Stimulated activated CD8-positive, alpha-beta memory T cell treated with anti-CD3 and anti-CD28 coated beads, Interleukin-15, amount 100 ng/mL, for 1 hour (primary cell): Measurements from ENCODE around the gene PRKCZ.

ENCODE experiments used
- DNase-seq: peaks from one replicate; pipeline ENCODE4 v3.0.0-alpha.2; 2020; ENCODE audit warnings: low read depth

Gene PRKCZ

DNA sequence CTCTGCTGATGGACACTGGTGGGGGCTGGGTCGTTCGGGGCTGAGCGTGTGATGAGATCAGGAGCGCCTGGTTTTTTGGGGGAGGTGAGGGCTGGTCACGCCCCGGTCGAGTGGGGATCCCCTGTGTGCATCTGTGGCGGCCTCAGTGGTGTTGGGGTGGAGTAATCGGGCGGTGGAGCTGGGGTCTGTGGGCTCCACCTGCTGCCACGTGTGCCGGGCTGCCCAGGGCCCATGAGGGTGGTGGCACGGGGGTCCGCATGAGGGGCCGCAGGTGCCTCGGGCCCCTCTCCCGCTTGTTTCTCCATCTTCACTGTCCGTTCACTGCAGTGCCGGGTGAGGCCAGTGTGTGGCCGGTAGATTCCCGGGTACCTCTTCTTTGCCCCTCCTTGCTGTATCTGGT lies 17.2 kb downstream of the PRKCZ start:
- no peak for DNase-seq

DNA sequence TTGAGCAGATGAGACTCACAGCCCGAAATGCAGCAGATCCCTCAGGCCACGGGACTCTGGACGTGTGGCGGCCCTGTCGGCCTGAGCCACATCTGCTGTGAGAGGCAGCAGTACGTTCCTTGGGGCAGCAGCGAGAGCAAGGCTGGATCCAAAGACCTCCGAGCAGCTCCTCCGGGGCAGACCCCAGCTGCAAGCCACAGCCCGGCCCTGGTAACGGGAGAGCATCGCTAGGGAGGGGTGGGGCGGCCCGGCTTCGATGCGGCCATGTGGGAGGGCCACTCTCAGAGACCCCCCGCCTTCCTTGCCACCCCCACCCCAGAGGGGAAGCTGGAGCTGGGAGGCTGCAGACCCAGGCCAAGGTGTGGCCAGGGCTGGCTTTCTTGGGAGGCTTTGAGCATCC lies 17.8 kb downstream of the PRKCZ start:
- DNase-seq: no peak

DNA sequence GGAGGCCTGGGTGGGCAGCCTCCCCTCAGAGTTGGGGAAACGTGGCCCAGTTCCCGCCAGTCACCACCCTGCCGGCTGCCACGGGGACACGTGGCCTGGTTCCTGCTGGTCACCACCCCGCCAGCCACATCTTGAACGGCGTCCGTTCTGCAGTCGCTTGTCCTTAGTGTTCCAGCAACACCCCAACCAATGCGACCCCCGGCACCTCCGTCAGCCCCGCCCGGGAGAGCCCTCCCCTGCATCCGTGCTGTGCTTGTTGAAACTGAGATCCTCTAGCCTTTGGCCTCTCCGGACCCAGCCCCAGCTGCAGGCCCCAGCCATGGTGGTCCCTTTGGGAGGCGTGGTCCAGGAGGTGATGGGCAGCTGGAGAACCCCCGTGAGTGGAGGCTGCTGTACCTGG lies 18.7 kb downstream of the PRKCZ start:
- no peak for DNase-seq

DNA sequence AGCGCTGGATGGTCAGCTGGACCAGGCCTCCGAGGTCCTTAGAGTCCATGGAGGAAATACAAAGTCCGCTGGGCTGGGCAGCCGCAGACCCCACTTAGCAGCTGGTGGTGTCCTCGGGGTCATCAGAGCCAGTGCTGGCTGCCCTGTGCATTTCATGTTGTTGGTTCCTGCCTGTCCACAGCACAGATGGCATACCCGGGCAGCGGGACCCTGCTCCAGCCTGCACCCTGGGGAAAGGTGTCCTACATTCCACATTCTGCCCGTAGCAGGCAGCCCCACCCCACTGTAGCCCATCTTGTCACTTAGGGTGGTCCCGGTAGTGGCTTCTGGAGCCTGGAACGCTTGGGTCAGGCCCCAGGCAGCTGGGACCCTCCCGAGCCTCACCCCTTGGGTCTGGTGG lies 19.8 kb downstream of the PRKCZ start:
- DNase-seq: no peak

DNA sequence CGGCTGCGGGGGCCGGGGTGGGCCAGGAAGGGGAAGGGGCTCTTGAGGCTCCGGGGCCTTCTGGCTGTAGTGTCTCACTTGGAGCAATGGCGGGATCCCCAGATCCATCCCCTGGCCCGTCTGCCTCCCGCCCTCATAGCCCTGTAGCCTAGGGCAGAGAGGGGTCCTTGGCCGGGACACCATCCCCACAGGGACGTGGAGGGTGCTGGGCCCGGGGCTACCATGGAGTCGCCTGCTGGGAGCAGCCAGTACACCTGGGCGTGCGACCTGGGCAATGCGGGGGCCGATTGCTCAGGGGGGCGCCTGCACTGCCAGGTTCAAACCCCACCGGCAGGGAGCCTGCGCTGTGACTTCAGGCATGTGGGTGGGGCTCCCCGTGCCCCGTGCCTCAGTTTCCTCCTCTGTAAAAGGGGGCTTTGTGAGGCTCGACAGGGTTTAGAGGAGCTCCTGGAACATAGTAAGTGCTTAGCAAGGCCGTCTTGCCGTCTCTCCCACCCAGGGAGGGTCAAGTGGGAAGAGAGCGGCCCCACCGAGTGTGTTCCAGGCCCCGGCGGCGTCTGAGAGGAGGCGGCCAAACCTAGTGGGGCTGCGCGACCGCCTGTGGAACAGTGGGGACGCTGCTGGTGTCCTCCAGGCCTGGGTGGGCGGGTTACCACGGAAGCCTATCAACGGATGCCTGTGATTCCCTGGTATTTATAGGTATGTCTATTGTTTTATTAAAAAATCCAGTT lies 20.8 kb downstream of the PRKCZ start:
- no peak for DNase-seq

- no peak for DNase-seq
Observed at GRCh38 chr1:2072109-2072806, 22.0 kb downstream of the PRKCZ start.

GRCh38 chr1:2072891-2073290 lies 22.7 kb downstream of the PRKCZ start:
- no peak for DNase-seq

- DNase-seq: no peak
Observed at GRCh38 chr1:2073382-2074230, 23.4 kb downstream of the PRKCZ start.

DNA sequence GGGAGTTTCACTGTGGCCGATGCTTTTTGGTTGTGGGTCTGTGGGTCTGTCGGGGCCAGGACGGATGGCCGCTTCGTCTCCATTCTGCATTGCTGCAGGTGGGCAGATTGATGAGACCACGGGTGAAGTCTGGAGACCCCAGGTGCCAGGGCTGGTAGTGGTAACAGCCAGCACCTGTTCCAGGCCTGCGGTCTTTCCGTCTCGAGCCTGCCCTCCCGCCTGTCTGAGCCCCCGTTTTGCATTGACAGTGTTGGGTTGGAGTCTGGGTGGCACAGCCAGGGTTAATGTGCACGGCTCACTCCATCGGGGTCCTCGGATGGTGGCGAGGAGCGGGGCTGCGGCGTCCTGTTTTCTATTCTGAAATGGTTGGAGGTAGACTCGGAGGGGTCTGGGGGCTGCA lies 24.2 kb downstream of the PRKCZ start:
- DNase-seq: no peak

DNA sequence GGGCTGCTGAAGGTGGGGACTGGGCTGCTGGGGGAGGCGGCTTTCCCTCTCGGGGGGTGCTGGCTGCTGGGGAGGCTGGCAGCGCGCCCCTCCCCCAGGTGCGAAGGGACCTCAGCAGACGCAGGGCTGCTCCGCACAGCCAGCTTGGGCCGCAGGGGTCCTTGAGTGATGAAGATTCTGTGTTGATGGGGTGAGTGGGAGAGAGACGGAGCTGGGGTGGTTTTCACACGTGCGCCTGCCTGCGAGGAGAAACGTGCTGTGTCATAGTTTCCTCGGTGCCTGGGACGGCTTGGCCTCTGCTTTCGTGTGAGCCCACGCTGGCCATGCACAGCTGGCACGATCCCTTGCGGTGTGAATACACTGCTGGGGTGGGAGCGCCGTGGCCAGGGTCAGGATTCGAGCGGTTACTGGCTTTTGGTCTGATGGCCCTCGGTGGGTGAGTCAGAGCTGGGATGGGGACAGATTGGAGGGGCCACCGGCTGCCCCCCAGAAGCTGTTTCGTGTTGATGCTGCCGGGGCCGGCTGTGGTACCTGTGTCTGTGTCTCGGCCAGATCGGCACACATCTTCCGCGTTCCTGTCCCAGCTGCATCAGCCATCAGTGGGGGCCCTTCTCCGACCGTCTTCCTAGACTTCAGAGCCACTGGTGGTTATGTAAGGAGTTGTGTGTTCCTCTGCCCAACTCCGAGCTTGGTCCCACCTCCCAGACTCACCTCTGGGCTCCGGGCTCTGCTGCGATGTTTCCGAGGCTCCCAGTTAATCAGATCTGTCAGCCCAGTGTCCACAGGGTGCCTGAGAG lies 24.9 kb downstream of the PRKCZ start:
- DNase-seq: no peak

- no peak for DNase-seq
Observed at GRCh38 chr1:2076826-2077225, 26.6 kb downstream of the PRKCZ start.

GRCh38 chr1:2078170-2078569 lies 28.0 kb downstream of the PRKCZ start:
- DNase-seq: no peak

DNA sequence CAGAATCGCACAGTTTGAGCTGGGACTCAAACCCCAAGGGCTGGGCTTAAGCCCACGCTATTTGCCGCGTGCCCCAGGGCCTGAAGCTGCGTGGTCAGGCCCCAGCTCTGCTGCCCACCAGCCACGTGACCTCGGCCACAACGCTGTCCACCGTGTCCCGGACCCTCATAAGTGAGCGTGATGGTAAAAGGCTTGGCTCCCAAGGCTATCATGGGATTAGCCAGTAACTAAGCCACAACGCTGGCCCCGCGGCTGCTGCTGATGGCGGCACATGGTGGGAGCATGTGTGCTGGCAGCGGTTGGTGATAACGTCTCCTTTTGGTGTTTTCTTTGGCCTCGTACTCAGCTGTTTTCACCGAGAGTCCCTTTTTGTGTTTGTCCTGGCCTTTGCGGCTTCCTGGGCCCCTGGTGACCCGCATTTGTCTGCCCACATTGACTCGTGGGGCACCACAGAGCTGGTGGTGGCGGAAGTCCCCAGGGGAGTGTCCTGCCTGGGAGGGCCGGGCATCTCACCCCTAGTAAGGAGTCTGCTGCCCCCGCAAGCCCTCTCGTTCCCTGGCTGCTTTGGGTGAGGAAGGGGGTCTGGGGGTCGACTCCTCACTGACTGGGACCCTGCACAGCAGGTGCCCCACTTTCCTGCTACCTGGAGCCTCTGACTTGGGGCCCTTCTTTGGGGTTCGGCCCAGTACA lies 29.3 kb downstream of the PRKCZ start:
- DNase-seq: no peak

DNA sequence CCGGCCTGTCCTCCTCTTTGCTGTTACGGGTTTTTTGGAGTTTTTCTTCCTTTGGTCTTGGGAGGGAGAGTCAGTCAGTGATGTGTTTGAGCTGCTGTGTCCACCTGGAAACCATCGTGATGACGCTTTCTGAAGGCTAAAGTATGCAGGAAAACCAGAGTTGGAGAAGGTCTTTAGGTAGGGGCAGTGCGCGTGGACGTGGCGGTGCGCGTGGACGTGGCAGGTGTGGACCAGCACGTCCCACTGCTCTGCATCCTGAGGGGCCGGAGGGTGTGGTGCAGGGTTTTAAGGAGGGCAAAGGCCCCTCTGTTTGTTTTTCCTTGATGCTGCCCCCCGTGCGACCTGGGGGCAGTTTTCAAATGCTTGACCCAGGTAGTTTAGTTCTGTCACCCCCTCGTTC lies 29.9 kb downstream of the PRKCZ start:
- DNase-seq: no peak

GRCh38 chr1:2080884-2081283 lies 30.7 kb downstream of the PRKCZ start:
- DNase-seq: no peak

- no peak for DNase-seq
Observed at GRCh38 chr1:2081326-2081885, 31.2 kb downstream of the PRKCZ start.

DNA sequence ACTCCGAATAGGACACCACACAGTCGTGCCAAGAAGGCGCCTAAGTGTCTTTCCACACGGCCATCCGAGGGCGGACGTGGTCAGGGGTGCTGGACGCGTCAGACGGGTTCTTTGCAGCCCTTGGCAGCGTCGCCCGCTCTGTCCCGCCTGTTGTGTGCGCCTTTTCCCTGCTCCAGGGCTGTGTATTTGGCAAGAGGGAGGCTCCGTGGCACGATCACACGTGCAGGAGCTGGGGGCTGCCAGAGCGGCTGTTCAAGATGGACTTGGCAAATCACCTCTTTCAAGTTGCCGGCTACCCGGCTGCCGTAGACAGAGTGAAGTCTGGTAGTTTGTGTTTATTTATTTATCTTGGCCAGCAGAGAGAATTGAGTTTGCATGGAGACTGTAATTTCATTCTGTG lies 31.9 kb downstream of the PRKCZ start:
- no peak for DNase-seq

DNA sequence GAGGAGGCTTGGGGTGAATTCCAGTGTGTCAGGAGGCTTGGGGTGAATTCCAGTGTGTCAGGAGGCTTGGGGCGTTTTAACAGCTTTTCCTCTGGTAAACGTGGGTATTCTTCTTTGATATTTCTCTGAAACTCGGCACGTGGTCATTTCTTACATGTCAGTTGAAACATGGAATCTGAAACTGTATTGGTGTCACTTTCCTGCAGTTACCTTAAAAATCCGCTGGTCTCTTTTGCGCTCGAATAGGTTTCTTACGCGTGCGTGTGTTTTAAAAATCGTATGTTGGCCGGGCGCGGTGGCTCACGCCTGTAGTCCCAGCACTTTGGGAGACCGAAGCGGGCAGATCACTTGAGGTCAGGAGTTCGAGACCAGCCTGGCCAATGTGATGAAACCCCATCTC lies 33.5 kb downstream of the PRKCZ start:
- DNase-seq: no peak

DNA sequence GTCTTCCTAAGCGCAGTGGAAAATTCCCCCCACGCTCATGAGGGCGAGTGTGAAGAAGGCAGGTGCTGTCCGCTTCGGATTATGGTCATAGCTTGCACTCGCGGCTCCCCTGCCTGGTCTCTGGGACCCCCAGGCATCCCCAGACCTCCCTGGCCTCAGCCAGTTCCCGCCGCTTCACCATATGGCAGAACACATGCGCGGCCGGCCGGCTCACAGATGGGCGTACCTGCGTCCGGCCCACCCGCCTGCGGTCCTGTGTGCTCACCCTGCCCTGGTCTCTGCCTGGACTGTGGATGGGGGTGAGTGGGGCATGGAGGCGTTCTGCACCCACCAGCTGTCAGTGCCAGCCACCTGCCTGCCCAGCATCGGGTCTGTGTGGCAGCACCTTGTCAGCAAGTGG lies 34.1 kb downstream of the PRKCZ start:
- DNase-seq: no peak

GRCh38 chr1:2085080-2085479 lies 34.9 kb downstream of the PRKCZ start:
- no peak for DNase-seq

DNA sequence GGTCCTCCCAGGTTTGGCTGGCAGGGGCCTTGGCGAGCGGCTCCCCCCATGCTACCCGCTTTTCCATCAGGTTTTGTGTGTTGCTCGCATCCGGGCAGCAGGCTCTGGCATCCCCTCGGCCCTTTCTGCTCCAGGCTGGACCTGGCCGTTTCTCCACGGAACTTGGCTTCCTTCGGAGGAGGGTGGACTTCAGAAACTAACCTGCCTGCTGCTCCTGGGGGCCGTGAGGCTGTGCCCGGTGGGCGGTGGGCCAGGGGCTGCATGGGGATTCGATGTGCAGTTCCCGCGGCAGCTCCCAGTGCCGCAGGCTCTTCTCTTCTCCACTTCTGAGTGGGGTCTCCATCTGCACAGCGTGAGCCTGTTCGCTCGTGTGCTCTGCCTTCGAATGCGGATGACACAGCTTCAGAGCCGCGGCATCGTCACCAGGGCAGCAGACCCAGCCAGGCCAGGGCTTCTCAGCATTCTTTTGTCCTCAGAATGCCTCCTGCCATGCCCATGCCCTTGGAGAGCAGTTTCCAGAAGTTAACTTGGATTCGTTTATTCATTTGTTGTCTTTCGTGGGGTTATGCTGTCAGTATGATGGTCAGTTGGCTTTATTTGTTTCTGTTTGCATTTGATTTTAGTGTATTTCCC lies 36.4 kb downstream of the PRKCZ start:
- DNase-seq: no peak
